Keratinocyte (primary cell): ENCODE data around the gene AFTPH.

Source experiments
- EZH2 ChIP-seq: IDR thresholded peaks from one replicate; pipeline ENCODE4 v1.6.1; 2012; ENCODE audit warnings: inconsistent platforms, mild to moderate bottlenecking, low read length, moderate library complexity
- TF ChIP-seq, protein P1 (sequence below), 3 experiments: IDR thresholded peaks in 1 of 3; conservative IDR thresholded peaks in 1 of 3; optimal IDR thresholded peaks in 1 of 3; 2 replicates in 2 of 3; 3 replicates in 1 of 3; pipeline versions ENCODE3 to v1.5.1; 2011; ENCODE audit warnings: low read length in 3 of 3, mild to moderate bottlenecking in 3 of 3, moderate library complexity in 2 of 3, control low read depth in 1 of 3, inconsistent platforms in 1 of 3; ENCODE audit not compliant: insufficient read depth in 2 of 3; ENCODE audit errors: extremely low read depth in 1 of 3

DNA sequence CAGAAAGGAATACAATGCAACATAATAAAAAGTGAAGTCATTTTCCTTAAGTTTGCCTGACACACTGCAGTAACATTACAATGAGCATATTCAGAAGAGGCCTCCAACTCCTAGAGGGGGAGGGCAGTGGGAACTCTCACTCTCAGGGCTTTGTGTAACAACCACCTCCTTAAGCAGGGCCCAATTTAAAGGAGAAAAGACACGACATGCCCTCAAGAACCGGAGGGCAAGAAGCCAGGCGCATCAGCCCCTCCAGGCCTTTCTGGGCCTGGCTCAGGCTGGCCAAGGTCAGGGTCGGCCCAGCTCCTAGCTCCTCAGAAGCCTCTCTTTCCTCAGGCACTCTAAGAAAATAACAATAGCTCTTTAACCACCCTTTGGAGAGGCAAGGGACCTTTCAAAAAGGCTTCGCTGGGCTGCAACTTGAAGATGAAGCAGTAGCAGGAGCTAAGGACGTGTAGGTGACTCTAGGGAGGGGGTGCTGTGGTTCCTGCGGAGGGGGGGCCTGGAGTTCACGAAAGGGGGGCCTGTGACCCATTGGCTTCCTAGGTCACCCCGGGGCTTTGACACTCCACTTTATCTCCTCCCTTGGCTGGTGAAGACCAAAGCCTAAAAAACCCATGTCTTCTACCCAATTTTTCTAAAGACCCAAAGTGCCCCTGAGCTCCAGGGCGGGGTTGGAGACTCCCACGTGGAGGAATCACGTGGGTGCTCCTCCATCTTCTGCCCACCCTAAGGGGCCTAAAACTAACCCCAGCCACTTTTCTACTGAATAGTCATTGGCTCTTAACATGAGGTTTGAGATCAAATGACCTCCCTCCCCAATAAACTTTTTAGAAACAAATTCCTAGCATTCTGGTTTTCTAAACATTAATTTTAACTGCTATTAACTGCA is 116.3 kb downstream of the AFTPH start:
- TF ChIP-seq, protein P1, sequence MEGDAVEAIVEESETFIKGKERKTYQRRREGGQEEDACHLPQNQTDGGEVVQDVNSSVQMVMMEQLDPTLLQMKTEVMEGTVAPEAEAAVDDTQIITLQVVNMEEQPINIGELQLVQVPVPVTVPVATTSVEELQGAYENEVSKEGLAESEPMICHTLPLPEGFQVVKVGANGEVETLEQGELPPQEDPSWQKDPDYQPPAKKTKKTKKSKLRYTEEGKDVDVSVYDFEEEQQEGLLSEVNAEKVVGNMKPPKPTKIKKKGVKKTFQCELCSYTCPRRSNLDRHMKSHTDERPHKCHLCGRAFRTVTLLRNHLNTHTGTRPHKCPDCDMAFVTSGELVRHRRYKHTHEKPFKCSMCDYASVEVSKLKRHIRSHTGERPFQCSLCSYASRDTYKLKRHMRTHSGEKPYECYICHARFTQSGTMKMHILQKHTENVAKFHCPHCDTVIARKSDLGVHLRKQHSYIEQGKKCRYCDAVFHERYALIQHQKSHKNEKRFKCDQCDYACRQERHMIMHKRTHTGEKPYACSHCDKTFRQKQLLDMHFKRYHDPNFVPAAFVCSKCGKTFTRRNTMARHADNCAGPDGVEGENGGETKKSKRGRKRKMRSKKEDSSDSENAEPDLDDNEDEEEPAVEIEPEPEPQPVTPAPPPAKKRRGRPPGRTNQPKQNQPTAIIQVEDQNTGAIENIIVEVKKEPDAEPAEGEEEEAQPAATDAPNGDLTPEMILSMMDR (optimal IDR thresholded peaks at IDR 0.05 in 1 of 3, IDR thresholded peaks at IDR 0.05 in 1 of 3, conservative IDR thresholded peaks at IDR 0.05 in 1 of 3; ENCODE audit: extremely low read depth in 1 of 3, insufficient read depth in 2 of 3, low read length in 3 of 3): no peak
- TF ChIP-seq EZH2: no peak
